ENCODE measurements around the gene KIAA1671.

- TF ChIP-seq RAD21 (IDR thresholded peaks at IDR 0.05): no peak
- TF ChIP-seq CTCF (IDR thresholded peaks at IDR 0.05; ENCODE audit: low read depth, low read length, missing input control): no peak
- no peak for TF ChIP-seq REST (IDR thresholded peaks at IDR 0.05)
Measured at GRCh38 chr22:25099202-25099601, 146.7 kb downstream of the KIAA1671 start.

All from liver (tissue), 3 donors.